ENCODE data around the gene HOOK1.

Gene HOOK1

GRCh38 chr1:59814901-59815825 lies at the start of gene HOOK1:
Gene HOOK1, plus strand, starts transcription at chr1:59814949. Its CDS starts 169 bp downstream, at chr1:59815118.
- peak; percentile 60 for DNase-seq

DNA sequence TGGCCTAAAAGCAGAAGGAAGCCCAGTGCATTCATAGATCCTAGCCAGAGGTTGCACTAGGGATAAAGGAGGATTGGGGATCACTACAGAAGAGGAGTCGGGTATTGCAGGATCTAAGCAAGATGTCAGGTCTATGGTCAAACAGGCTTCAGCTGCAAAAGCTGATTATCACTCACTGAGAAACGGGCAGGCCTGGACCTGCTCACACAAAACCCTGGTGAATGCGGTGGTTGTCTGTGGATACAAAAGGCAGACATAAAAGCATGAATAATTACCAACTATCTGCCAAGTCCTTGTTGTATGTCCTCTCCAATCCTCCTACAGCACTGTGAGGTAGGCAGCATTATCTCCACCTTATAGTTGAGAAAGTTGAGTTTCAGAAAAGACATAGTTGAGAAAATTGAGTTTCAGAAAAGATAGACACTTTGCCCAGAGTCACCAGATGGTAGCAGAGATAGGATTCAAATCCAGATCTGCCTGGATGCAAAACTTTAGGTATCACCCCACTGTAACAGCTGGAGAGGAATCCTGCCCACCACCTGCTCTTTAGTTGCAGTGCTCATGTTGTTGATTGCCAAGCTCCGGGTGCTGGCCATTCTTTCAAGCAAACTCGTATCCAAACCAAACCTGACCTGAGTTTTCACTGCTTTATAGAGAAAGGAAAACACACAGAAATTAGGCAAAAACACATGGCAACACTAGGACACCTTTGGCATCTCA lies 49.6 kb upstream of the HOOK1 start:
- DNase-seq = no peak

DNA sequence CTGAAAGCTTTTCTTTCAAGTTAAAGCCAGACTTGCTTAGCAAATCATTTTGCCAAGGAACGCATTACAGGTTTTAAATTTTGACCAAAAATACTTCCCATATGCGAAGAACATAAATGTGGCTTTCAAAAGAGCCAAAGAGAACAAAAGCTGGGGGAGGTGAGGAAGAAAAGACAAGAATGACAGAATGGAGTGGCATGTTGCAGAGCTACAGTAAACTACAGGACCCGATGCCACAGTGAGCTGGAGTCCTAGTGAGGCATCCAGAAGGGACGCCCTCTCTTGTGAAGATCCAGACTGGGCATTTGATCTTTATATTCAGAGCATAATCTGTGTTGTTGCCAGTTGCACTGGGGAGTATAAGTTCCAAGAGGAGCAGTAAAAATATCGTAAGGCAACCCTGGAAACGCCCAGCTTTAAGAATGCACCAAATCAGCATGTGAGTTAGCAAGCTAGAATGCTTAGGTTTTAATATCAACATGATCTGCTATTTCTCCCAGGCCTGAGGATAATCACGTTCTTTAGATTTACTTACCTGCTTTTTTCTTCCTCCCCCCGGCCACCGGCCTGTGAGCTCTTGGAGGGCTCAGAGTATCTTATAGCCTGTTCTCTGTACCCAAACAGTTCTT lies 48.4 kb upstream of the HOOK1 start:
- no peak for DNase-seq

DNA sequence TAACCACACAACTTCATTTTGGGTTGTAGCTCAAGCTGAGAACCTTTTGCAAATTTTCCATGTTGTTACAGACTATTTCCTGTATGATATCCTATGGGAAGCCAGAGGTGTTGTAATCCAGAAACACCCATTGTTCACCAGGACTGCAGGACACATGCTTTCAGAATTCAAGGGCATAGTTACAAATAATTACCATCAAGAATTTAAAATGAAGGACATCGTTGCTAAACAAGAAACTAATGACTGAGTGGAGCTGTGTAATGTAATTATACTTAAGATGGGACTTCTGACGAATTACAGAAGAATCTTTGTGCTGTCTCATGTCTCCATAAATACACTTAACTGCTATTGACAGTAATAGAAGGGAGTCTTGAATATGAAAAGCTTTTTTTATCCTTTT lies 47.6 kb upstream of the HOOK1 start:
- DNase-seq = peak; percentile 5

GRCh38 chr1:59768792-59769735 lies 45.7 kb upstream of the HOOK1 start:
- DNase-seq = peak; percentile 80

GRCh38 chr1:59769736-59770095 lies 45.0 kb upstream of the HOOK1 start:
- no peak for DNase-seq

GRCh38 chr1:59771361-59771760 lies 43.4 kb upstream of the HOOK1 start:
- DNase-seq = no peak

- no peak for DNase-seq
Observed at GRCh38 chr1:59775480-59775879, 39.3 kb upstream of the HOOK1 start.

GRCh38 chr1:59776960-59777852 lies 37.5 kb upstream of the HOOK1 start:
- no peak for DNase-seq

GRCh38 chr1:59779949-59780348 lies 34.8 kb upstream of the HOOK1 start:
- no peak for DNase-seq

DNA sequence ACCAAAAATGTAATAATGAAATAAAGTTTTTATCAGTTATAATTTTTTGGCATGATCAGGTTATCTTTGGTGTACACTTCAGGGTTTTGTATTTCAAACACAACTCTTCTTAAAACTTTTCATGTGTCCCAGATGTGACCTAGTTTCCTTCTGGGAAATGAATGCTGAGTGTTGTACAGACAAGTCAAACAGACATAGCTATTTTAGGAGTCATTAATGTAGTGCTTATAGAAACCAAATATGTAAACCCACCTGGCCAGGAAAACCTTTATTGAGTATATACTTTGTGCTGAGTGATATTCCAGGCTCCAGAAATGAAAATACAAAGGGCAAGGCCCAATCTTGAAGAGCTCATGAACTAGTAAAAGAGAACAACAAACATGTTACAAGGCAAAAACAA lies 25.9 kb upstream of the HOOK1 start:
- DNase-seq = no peak

DNA sequence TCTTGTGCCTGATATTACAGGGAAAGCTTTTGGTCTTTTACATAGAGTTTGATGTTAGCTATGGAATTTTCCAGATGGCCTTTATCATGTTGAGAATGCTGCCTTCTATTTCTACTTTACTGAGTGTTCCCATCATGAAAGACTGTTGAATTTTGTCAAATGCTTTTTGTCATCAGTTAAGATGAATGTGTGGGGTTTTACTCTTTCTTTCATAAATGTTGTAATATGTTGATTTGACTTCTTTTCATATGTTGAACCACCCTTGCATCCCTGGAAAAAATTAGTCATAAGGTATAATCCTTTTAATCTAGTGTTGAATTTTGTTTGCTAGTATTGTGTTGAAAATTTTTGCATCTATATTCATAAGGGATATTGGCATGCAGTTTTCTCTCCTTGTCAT lies 16.1 kb upstream of the HOOK1 start:
- no peak for DNase-seq

GRCh38 chr1:59803458-59804038 lies 11.2 kb upstream of the HOOK1 start:
- no peak for DNase-seq

- no peak for DNase-seq
Observed at GRCh38 chr1:59804301-59804700, 10.4 kb upstream of the HOOK1 start.

- no peak for DNase-seq
Observed at GRCh38 chr1:59805554-59805953, 9.2 kb upstream of the HOOK1 start.

- peak; percentile 100 for DNase-seq
Observed at GRCh38 chr1:59814180-59814900, 409 bp upstream of the HOOK1 start.

DNA sequence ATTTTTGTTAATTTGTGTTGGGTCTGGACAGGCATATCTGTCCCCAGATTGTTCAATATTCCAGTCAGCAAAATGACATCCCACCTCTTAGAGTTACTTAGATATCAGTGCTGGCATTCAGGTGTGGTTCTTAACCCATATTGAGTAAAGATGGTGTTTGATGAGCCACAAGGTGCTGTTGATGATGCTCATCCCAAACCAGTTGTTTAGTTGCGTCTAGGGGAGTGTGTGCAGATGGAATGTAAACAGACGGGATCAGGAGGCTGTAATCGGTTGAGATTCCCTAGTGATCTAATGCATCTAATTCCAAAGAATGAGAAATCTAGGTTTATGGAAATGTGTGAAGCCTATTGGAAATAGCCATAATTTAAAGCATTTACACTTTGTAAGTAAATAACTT lies 1.1 kb downstream of the HOOK1 start:
- peak; percentile 27 for DNase-seq

- no peak for DNase-seq
Observed at GRCh38 chr1:59816318-59816878, 1.6 kb downstream of the HOOK1 start.

DNA sequence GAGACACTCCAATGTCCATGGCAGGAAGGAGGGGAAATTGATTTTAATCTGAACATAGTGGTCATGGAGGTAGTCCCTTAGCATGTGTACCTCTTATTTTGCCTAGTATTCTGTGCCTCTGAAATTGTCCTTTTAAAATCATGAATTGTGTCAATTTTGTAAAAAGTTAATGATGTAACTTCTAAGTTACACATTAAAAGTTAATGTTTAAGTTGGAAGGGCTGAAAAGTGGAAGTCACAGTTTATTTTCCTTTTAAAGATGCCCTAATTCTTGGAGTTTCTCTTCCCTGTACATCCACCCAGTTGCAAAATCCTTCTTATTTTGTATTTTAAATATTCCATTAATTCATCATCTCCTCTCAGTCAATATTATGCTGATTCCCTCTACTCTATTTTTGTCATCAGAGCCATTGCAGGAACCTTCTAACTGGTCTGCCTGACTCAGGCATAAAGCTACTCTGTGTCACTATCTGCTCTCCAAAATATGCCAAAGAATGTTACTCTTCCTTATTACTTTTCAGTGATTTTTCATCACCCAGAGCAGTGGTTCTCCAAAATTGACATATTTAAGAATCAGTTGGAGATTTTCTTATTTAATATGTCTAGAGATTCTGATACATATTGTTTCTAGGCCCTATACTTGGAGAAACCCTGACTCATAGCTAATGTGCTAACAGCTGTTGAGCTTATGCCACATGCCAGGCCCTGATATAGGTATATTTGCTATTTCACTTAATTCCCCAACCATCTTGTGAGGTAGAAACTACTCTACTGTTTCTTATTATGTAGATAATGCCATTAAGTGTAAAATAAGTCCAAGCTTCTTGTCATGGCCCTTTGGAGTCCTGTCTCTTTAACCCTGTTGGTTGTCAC lies 5.1 kb downstream of the HOOK1 start:
- DNase-seq = no peak

Data from NCI-H2029 (cell line).